GM12873 (cell line): ENCODE measurements around the gene KCNE2.

Experiments
- CTCF ChIP-seq: IDR thresholded peaks from 2 replicates; pipeline ENCODE4 v1.5.1; 2012; ENCODE audit warnings: low read depth, mild to moderate bottlenecking, moderate library complexity, low read length, control low read depth; ENCODE audit not compliant: insufficient read depth; ENCODE audit errors: missing control alignments

Gene KCNE2

DNA sequence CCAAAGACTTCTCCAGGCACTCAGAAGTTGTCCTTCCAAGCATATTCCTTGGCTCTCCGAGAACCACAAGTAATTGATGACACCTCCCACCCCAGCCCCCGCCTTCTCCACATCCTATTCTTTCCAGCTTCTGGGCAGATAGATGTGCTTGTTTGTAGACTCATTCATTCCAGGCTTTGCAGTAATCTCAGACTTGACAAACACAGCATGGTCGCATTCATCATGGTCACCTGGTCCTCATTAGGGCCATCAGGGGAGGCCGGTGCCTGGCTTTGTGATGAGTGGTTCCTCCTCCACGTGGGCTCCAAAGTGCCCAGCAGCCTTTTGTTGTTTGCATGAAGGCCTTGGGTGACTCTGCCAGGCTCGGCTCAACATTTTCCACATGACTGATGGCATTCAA is 28.5 kb upstream of the KCNE2 start:
- TF ChIP-seq CTCF = no peak

- no peak for TF ChIP-seq CTCF
These were observed 27.6 kb upstream of the KCNE2 start for GRCh38 chr21:34336245-34336644.

GRCh38 chr21:34336756-34337391 is 26.9 kb upstream of the KCNE2 start:
- TF ChIP-seq CTCF = no peak

DNA sequence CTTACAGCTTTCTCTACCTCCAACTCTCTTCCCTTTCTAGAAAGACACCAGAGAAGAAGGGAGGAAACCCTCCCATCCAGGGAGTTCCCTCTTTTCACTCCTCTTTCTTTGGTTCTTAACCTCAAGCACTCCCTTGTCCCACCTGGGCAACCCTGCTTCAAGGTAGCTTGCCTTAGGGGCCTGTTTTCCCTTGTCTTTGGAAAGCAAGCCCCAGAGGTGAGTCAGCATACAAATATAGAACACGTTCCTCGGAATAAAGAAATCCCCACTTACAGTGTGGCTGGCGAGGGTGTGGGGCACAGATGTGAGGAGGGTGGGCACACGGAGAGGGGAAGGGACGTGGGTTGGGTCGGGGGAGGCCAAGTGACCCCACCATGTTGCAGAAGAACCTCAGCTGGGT is 26.1 kb upstream of the KCNE2 start:
- no peak for TF ChIP-seq CTCF

GRCh38 chr21:34338226-34338625 is 25.6 kb upstream of the KCNE2 start:
- no peak for TF ChIP-seq CTCF

DNA sequence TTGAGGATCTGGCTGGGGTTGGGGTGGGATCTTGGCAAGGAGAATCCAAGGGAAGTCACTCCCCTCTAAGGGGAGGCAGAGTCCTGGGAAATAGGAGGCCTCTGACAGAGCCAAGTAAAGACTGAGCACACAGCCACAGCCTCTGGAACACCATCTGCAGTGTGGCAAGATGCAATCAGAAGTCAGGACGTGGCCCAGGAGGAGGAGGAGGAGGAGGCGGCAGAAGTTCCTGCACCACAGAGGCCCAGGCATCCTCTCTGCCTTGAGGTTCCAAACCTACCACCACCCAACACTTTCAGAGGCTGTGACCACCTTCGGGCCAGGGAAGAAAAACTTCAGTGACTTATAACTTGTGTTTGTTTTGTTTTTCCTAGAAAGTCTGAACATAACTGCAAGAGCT is 23.7 kb upstream of the KCNE2 start:
- TF ChIP-seq CTCF = no peak

DNA sequence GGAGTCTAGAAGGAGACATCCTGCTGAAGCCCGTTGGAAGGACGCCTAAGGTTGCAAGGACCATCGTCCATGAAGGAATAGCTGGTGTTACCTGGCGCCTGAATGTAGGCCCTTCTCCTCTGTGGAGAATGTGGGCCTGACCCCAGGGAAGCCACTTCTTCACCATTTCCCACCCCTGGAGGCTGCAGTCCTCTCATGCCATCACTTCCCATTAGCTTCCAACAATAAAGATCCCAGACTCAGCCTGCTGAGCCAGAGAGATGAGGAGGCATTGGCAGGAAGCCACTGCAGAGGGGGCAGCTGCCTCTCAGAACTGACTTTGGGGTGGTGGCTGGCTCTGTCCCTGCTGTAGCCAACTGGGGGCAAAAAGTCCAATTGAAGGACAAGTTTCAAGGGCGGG is 21.3 kb upstream of the KCNE2 start:
- TF ChIP-seq CTCF = no peak

DNA sequence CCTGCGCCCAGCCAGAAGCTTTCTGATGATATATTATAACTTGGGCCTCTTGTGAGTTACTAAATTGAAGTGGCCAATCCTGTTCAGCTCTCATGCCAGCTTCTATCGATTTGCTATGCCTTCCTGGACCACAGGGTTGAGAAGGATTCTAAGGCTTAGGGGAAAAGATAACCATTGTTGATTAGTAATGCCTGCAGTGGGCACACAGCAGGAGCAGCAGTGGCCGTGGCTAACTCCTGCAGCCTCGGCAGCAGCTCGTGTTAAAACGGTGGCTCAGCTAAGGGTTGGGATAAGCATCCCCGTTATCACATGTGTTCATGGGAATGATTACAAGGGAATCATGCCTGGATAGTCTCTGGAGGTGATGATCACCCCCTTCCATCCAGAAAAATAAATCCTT is 20.5 kb upstream of the KCNE2 start:
- TF ChIP-seq CTCF = no peak
